ENCODE data around the gene PDE10A.

GRCh38 chr6:165649166-165650137, 13.6 kb downstream of the PDE10A start:
- TF ChIP-seq ATF6 (CRISPR knock-in tag; IDR thresholded peaks at IDR 0.05) (no peak), SP1 (CRISPR knock-in tag; conservative IDR thresholded peaks at IDR 0.05) (no peak), CREM (CRISPR knock-in tag; IDR thresholded peaks at IDR 0.05) (no peak), ESRRA (CRISPR knock-in tag; IDR thresholded peaks at IDR 0.05; ENCODE audit: borderline replicate concordance) (no peak), ATF2 (CRISPR knock-in tag; IDR thresholded peaks at IDR 0.05; ENCODE audit: borderline replicate concordance, low read depth) (no peak), CTCF (IDR thresholded peaks at IDR 0.05) (no peak), CBFB (CRISPR knock-in tag; IDR thresholded peaks at IDR 0.05; ENCODE audit: low read depth) (no peak), USF1 (CRISPR knock-in tag; IDR thresholded peaks at IDR 0.05) (no peak), ZNF121 (CRISPR knock-in tag; IDR thresholded peaks at IDR 0.05) (no peak), ZNF138 (CRISPR knock-in tag; conservative IDR thresholded peaks at IDR 0.05) (no peak), E2F5 (CRISPR knock-in tag; IDR thresholded peaks at IDR 0.05) (no peak)

Measured in WTC11 (cell line).